Lower leg skin (tissue), 4 donors: ENCODE results near the gene PRPF40A. TPM values are rescaled to one million over a fixed set of nuclear protein-coding genes. Genes with fewer than 3 reads are reported as not detected.

Experiments used
- DNase-seq, 2 donors: peaks; one replicate each; pipeline ENCODE4 v3.0.0-alpha.2; 2019; ENCODE audit warnings: low spot score in 2 of 2
- H3K4me3 ChIP-seq: fragments of 200-600 bp; sonication (generic); 2 replicates; pipeline ENCODE4 v1.5.1; 2017; ENCODE audit warnings: mild to moderate bottlenecking, low read depth; ENCODE audit not compliant: poor library complexity, severe bottlenecking
- POLR2A ChIP-seq, 2 donors: fragments of 450-650 bp; IDR thresholded peaks; one replicate each; pipeline ENCODE4 v1.6.1; 2016 to 2017; ENCODE audit warnings: antibody characterized with exemption in 2 of 2, mild to moderate bottlenecking in 1 of 2, moderate library complexity in 1 of 2
- WGBS, 2 donors: methylation state at CpG; one replicate each; pipeline ENCODE4 v1.1.5; 2018; 5-methylcytosine and 5-hydroxymethylcytosine counted together
- intact Hi-C: fragments of 100-400 bp; cut with DNase I; formaldehyde crosslinking; loops from one replicate; pipeline ENCODE4 v1.15.0; 2023; ENCODE audit warnings: low total_unique reads
- total RNA-seq, 4 donors: library from RNA; depleted of rRNA; stranded (reverse); fragments of >200 nt; gene quantifications; one replicate each; pipeline ENCODE4 v1.1.0, GENCODE V29; 2016
- TF ChIP-seq, protein P1 (sequence below), 3 donors: fragments of 450-650 bp; IDR thresholded peaks; one replicate each; pipeline ENCODE4 v1.5.1; 2016; ENCODE audit warnings: antibody characterized with exemption in 3 of 3, mild to moderate bottlenecking in 3 of 3, moderate library complexity in 2 of 3

PRPF40A gene
- total RNA-seq, 4 donors from 2014 or later = 70.9 to 137 (median 83.2) TPM

DNA sequence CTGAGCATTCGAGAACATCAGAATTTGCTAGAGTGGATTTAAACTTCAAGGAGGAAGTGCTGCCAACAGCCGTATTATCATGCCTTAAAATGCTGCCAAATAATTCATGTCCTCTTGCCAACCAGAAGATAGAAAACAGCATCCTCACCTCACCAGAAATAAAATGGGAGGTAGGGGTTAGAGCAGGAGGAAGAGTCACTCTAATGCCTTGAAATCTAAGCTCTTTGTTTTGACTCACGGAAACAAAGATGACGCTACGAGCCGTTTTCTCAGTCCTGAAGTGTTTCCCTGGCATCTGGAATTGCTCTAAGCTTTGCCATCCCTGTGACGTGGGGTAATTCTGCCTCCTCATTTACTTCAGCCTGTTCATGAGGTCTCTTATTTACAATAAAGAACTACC is 97.1 kb downstream of the PRPF40A start:
- TF ChIP-seq, protein P1, sequence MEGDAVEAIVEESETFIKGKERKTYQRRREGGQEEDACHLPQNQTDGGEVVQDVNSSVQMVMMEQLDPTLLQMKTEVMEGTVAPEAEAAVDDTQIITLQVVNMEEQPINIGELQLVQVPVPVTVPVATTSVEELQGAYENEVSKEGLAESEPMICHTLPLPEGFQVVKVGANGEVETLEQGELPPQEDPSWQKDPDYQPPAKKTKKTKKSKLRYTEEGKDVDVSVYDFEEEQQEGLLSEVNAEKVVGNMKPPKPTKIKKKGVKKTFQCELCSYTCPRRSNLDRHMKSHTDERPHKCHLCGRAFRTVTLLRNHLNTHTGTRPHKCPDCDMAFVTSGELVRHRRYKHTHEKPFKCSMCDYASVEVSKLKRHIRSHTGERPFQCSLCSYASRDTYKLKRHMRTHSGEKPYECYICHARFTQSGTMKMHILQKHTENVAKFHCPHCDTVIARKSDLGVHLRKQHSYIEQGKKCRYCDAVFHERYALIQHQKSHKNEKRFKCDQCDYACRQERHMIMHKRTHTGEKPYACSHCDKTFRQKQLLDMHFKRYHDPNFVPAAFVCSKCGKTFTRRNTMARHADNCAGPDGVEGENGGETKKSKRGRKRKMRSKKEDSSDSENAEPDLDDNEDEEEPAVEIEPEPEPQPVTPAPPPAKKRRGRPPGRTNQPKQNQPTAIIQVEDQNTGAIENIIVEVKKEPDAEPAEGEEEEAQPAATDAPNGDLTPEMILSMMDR (IDR thresholded peaks at IDR 0.05) = no peak
- TF ChIP-seq POLR2A (IDR thresholded peaks at IDR 0.05) = no peak
- intact Hi-C loops = no loop called here
- DNase-seq = no peak
- no peak overlapping the region for H3K4me3 ChIP-seq
- 76 to 81% methylated on average over 7 of the region's 7 CpGs for WGBS, 2 donors

DNA sequence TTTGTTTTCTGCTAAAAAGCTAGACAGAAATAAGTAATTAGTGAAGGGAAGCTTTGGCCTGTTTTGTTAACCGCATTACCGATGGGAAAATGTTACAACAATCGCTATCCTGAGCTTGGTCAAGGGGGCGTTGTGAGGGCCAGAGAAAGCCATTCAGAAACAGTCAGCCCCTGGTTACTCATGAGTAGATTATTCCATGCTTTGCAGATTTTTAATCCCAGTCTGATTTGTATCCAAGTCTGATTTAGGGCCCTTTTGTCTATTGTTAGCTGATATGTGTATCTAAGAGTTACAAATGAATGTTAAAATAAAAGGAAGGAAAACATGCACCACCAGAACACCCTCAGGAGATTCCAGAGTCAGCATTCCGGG is 99.1 kb downstream of the PRPF40A start:
- DNase-seq = no peak
- no peak for TF ChIP-seq POLR2A (IDR thresholded peaks at IDR 0.05)
- TF ChIP-seq, protein P1 (IDR thresholded peaks at IDR 0.05) = no peak
- intact Hi-C loops = no loop called here
- H3K4me3 ChIP-seq = no peak overlapping the region
- 79 to 83% methylated on average over 5 of the region's 5 CpGs for WGBS, 2 donors

- intact Hi-C loops = no loop called here
- no peak for TF ChIP-seq POLR2A (IDR thresholded peaks at IDR 0.05)
- TF ChIP-seq, protein P1 (IDR thresholded peaks at IDR 0.05) = no peak
- DNase-seq = no peak
- 54 to 73% methylated on average over 4 of the region's 4 CpGs for WGBS, 2 donors
- H3K4me3 ChIP-seq = no peak overlapping the region
These were observed 99.6 kb downstream of the PRPF40A start for GRCh38 chr2:152617456-152618192.

DNA sequence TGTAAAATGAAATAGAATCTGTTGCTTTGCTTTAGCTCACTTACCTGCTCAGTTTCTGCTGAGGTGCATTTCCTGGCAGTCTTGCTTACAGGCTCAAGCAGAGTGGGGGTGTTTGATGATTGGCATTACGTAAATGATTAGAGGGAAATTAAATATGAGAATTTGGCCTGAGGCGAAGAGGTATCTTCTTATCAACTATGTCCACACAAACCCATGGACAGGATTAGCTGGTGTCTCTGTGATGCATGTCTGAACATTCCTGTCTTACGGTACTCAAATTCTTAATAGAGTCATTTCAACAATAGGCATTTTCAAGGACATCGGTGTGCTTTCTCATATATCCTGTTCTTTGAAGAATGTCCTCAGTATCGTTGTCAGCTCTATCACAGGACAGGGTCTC is 102.1 kb downstream of the PRPF40A start:
- 83 to 87% methylated on average over 5 of the region's 5 CpGs for whole genome bisulfite sequencing, 2 donors
- TF ChIP-seq POLR2A (IDR thresholded peaks at IDR 0.05) = no peak
- TF ChIP-seq, protein P1 (IDR thresholded peaks at IDR 0.05) = no peak
- no peak overlapping the region for H3K4me3 ChIP-seq
- intact Hi-C loops = no loop called here
- DNase-seq = no peak

GRCh38 chr2:152613235-152613634 is 104.0 kb downstream of the PRPF40A start:
- intact Hi-C loops = no loop called here
- no peak overlapping the region for H3K4me3 ChIP-seq
- WGBS, 2 donors = 83 to 89% methylated on average over 2 of the region's 2 CpGs
- TF ChIP-seq POLR2A (IDR thresholded peaks at IDR 0.05) = no peak
- TF ChIP-seq, protein P1 (IDR thresholded peaks at IDR 0.05) = no peak
- no peak for DNase-seq
